GM04503 (cell line): ENCODE measurements around the gene PTPN14.

ENCODE experiments used
- DNase-seq: peaks from one replicate; pipeline ENCODE4 v3.0.0-alpha.2; 2012; ENCODE audit warnings: low read depth

PTPN14 gene

GRCh38 chr1:214453109-214453722 lies 98.2 kb downstream of the PTPN14 start:
- no peak for DNase-seq

DNA sequence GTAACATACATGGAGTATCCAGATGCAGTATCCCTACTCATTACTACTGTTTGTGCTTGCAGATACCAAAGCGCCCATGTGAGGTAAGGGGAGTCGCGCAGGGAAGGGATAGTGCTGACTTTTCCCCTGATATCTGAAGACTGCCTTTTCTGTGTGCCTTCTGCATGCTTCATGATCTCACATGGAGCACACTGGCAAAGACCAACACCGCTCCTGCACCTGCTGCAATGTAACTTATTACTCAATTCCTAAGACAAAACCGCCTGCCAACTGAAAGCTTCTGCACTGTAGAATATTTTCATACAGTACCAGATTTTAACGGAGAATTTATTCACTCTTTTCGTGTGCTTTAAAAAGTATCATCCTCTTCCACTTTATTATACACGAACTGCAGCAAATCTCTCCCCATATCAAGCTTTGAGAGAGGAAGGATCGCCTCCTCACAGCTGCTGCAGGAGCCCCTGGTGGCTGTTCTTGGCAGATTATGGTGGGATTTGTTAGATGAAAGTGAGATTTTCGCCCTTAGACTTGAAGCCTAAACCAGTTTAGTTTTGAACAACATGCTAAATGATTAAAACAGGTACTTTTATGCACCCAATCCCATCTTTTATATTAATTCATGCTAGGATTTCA lies 99.1 kb downstream of the PTPN14 start:
- no peak for DNase-seq

GRCh38 chr1:214451596-214451995 lies 99.8 kb downstream of the PTPN14 start:
- DNase-seq, result peak; percentile 51

DNA sequence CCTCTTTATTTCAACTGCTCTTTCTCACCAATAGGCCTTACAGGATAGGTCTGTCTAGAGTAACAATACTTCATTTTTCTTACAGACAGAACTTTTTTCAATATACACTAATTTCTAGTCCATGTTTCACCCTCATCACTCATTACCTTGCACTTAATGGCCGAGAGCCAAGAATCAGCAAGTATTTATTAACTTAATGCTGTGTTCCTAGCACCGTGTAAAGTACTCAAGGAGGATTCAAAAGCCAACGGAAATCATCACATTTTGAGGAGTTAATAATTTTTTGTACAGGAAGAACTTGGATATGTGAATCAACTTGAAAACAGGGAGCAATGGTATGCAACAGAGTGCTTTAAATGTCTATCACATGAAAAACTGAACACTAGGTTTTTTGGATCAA lies 102.0 kb downstream of the PTPN14 start:
- no peak for DNase-seq

DNA sequence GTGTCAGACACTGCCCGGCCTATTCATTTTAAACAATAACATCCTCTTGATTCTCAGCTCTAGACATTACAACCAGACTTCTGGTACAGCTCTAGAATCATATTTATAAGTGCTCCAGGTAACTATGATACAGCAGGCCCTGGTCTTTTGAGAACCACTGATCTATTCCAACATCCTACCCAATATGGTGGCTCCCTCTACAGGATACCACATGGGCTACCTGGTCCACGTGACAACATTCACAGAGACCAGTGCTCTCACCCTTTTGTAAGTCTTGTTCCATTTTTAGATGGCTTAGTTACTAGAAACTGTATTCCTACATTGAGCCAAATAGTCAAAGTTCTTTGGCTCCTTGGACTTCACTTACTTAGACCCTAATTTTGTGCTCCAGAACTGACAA lies 102.9 kb downstream of the PTPN14 start:
- DNase-seq, result no peak

DNA sequence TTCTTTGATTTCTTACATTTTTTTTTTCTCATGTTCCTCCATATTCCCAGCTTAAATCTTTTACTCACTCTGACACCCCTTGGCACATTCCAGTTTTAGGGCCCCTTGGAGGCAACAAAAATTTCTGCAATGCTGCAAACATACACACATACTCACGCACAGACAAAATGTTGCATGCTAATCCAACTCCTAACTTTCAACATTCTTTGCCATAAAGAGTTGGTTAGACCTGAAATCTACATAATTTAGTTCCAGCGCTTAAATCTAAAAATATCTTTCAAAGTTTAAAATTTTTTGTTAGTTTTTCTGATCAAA lies 103.9 kb downstream of the PTPN14 start:
- peak; percentile 50 for DNase-seq

GRCh38 chr1:214446772-214447556 lies 104.4 kb downstream of the PTPN14 start:
- peak; percentile 84 for DNase-seq

DNA sequence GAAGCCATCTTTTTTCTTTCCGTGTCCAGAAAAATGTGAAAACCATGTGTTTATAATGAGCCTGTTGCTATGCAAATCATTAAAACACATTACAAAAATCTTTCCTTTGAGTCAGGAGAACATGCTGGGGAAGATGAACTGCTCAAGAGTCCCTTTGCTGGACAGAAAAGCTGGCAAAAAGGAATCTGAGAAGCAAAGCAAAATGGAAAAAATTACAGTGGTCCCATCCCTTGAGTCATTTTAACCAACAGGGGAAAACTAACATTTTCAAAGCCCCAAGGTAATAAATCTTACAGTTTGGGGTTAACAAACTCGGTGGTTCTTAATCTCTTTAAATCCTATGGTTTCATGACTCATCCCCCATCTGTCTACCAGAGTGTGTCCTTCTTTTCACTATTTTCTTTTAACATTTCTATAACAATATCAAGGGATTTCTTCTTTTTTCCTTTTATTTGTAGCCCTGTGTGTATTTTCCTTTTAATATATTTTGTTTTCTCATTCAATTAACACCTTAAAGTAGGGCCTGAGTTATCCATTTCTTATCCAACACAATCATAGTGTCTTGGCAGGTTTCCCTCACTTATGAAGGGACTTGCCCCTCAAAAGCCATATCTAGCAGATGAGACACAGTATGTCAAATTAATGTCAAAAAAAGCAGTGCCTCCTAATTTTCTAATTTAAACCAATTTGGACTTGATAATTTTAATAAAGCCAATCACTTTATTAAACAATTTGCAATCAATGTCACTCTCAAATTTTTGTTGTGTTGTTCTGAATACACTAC lies 105.4 kb downstream of the PTPN14 start:
- peak; percentile 98 for DNase-seq

DNA sequence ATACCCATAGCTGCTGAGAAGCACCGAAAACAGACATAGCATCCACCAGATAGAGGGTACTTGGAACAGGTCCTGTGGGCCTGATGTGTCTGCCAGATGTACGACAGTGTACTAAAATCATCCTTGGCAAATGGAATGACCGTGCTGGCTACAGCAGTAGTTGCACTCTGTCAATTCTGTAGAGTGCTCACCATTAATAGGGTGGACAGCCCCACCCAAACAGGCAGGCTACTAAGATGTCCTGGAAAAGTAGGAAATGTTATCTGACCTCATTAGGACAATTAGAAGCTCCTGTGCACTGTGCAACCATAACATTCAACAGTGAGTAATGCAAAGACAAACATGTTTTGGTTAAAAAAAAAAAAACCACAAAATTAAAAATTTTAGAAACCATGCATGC lies 106.2 kb downstream of the PTPN14 start:
- no peak for DNase-seq

DNA sequence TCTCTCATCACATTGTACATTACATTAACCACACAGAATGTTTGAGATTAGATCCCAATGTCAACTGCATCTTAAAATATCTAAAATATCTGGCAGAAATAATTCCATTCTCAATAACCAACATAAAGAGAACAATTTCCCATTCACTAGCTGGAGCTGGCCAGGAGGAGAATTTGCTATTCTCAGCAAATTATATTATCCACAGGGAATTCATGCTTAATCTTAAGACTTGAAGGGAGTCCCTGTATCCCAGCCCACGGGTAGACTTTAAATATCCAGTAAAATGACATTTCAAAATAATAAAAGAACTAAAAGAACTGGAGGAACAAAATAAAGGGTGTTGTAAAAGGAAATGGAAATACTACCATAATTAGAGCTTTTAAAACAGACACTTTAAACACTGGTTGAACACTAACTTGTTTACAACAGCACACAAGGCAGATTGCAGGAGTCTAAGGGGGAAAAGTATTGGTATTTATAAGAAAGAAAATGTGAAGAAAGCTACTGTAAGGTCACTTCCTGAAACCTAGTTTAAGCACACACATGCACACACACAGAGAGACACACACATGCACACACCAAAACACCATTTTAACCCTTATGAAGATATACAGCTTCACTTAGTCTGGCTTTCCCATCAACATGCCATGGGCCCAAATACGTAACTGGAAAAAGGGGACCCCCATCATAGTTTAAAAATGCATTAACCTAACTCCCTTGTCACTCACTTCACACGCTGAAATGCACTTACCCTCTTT lies 107.0 kb downstream of the PTPN14 start:
- no peak for DNase-seq

GRCh38 chr1:214441119-214441518 lies 110.3 kb downstream of the PTPN14 start:
- peak; percentile 91 for DNase-seq

GRCh38 chr1:214440219-214440965 lies 111.0 kb downstream of the PTPN14 start:
- DNase-seq, result no peak

GRCh38 chr1:214439352-214440119 lies 111.9 kb downstream of the PTPN14 start:
- DNase-seq, result no peak

DNA sequence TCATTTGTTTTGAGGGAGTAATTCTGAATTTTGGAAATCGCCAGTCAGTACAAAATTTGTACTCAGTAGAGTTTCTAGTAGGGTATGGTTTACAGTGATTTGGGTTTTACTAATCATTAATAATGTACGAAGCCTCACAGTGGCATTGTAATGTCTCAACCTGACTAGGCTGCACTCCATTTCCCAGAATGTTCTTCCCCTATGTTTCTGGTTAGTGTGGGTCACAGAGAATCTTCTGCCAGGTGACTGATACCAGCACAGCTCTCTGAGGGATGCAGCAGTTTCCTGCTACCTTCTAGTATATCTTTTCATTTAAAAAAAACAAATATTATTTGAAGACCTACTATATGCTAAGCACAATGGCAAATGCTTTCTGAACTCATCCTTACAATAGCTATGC lies 112.9 kb downstream of the PTPN14 start:
- no peak for DNase-seq

DNA sequence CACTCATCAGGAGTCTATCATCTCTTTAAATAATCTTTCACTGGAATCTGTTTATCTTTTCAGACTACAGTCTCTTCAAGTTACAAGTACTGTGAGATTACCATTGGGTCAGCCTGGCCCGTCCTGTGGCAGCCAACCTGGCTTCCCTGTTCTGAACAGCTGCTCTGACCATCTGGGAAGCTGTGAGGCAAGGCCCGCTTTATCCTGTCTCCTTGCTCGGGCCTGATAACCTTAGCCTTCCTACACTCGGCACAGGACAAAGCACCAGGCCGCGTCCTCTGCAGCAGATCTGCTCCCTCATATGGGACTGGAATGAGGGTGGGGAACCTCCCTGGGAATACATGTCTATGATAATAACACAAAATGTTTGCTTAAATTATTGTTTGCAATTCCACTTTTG lies 113.3 kb downstream of the PTPN14 start:
- no peak for DNase-seq

DNA sequence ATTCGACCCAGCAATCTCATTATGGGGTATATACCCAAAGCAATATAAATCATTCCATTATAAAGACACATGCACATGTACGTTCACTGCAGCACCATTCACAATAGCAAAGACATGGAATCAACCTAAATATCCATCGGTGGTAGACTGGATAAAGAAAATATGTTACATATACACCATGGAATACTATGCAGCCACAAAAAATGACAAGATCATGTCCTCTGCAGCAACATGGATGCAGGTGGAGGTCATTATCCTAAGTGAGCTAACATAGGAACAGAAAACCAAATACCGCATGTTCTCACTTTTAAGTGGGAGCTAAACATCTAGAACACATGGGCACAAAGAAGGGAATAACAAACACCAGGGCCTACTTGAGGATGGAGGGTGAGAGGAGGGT lies 115.5 kb downstream of the PTPN14 start:
- no peak for DNase-seq

DNA sequence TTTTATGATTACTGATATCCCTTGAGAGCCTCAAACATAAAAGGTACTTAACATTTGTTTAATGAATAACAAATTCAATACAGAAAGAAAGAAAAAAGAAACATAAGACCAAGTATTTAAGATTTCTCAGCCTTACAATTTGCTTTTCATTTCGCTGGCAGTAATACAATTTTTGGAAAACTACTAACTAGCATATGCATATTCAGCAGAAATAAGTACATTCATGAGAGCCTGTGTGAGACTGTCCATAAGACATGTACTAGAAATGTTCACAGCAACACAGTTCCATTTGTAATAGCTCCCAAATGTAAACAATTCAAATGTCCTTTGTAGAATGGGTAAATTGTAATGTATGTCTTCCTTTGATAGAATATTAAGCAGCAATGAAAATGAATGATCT lies 119.2 kb downstream of the PTPN14 start:
- DNase-seq, result no peak

GRCh38 chr1:214429951-214430770 lies 121.2 kb downstream of the PTPN14 start:
- DNase-seq, result no peak

DNA sequence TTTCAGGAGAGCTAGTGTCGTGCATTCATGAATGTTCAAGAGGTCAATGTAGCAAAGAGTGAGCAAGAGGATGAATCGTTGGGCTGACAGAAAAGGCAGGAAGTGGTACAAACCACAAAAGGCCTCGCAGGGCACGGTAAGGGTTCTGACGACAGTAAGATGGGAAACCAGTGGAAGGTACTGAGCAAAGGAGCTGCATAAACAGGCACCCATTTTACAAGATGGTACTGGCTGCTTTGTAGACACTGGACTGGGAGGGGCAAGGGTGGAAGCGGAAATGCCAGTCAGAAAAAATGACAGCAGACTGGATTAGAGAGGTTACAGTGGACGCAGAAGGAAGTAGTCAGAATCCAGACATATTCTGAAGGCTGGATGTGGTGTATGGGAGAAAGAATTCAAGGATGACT lies 123.5 kb downstream of the PTPN14 start:
- DNase-seq, result peak; percentile 89

DNA sequence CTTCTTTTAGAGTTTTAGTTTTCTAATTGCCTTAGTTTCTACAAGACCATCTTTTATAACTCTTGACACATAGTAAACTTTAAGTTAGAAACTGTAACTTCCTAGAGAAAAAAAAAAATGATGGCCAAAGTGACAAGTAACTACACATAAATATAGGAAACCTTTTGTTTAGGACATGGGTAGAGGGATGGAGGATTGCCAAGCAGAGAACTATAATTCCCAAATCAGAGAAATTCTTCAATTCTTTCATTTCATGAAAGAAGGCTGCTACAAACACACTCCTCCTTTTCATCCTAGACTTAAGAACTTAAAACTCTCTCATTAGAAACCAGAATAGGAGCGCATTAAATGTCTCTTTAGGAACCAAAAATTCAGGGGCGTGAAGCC lies 125.0 kb downstream of the PTPN14 start:
- DNase-seq, result no peak
